Measurements from ENCODE around the gene RNF20. TPM values are rescaled to one million over a fixed set of nuclear protein-coding genes. Genes with fewer than 3 reads are reported as not detected.
"Not testable (repeated sequence)": the region's sequence is repeated elsewhere in the genome, so short reads cannot be mapped to it uniquely, and the experiment has no call there.

RNF20 gene
- total and polyA plus RNA-seq, 4 donors, result 38.6 to 53.7 (median 41.6) TPM

GRCh38 chr9:101582553-101582952, 48.9 kb downstream of the RNF20 start:
- H3K4me3 ChIP-seq (ENCODE audit: low read depth, low read length), result no peak overlapping the region
- WGBS (ENCODE audit: insufficient coverage), result no CpG with 5 or more reads among the region's 1 CpG

DNA sequence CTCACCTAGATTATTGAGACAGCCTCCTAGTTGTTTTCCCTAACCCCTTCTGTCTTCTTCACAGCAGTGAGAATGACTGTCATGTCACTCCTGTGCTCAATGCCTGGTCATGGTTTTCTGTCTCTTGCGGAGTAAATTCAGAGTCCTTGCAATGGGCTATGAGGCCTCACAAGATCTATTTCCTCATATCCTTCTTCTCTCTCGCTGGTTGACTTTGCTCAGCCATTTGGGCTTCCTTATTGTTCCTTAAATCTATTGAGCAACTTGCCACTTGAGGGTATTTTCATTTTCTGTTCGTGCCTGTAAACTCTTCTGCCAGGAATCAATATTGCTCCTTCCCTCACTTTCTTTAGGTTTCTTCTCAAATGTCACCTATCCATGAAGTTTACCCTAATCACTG, 52.1 kb downstream of the RNF20 start:
- no peak overlapping the region for H3K27ac ChIP-seq (ENCODE audit: low read depth, low read length)
- no peaks in the 10 kb centered on the region for H3K4me1 ChIP-seq (ENCODE audit: control insufficient read depth, insufficient read depth, low read length)
- no peak overlapping the region for H3K4me3 ChIP-seq (ENCODE audit: low read depth, low read length)
- H3K36me3 ChIP-seq (ENCODE audit: control insufficient read depth, insufficient read depth, low read length), result no peaks in the 10 kb centered on the region
- H3K9me3 ChIP-seq (ENCODE audit: control insufficient read depth, insufficient read depth, low read length), result no peaks in the 10 kb centered on the region
- H3K27me3 ChIP-seq (ENCODE audit: control insufficient read depth, insufficient read depth, low read length), result no peaks in the 10 kb centered on the region
- DNase-seq (ENCODE audit: low read depth in 4 of 6, low spot score in 6 of 6), result no peak
- WGBS (ENCODE audit: insufficient coverage), result 47% methylated on average over 3 of the region's 3 CpGs

More at GRCh38 chr9:101582553-101582952, 48.9 kb downstream of the RNF20 start:
- H3K9me3 ChIP-seq (ENCODE audit: control insufficient read depth, insufficient read depth, low read length), result no peaks in the 10 kb centered on the region
- H3K4me1 ChIP-seq (ENCODE audit: control insufficient read depth, insufficient read depth, low read length), result no peaks in the 10 kb centered on the region
- H3K27ac ChIP-seq (ENCODE audit: low read depth, low read length), result no peak overlapping the region
- peak in 1 of 6 donors; percentile 73 for DNase-seq (ENCODE audit: low read depth in 4 of 6, low spot score in 6 of 6)
- H3K27me3 ChIP-seq (ENCODE audit: control insufficient read depth, insufficient read depth, low read length), result no peaks in the 10 kb centered on the region
- H3K36me3 ChIP-seq (ENCODE audit: control insufficient read depth, insufficient read depth, low read length), result no peaks in the 10 kb centered on the region

DNA sequence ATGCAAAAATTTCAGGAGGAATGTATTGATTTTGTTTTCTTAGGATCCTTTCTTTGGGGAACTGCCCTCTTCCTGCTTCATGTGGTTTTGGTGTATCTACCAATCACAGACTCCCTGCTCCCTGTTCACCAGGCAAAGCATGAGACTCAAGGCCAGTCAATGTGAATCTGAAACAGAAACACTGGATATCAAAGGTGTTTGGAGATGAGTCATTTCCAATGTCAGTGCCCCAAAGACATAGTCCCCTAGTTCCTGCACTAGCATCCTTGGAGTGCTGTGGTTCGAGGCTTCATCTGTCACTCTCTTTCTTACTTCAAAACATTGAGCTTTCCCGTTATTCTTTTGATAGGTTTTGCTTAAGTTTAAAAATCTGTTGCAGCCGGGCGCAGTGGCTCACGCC, 53.0 kb downstream of the RNF20 start:
- Histone ChIP-seq H3K9me3 (ENCODE audit: control insufficient read depth, insufficient read depth, low read length) (no peaks in the 10 kb centered on the region), H3K27me3 (ENCODE audit: control insufficient read depth, insufficient read depth, low read length) (no peaks in the 10 kb centered on the region), H3K4me3 (ENCODE audit: low read depth, low read length) (no peak overlapping the region), H3K4me1 (ENCODE audit: control insufficient read depth, insufficient read depth, low read length) (no peaks in the 10 kb centered on the region), H3K36me3 (ENCODE audit: control insufficient read depth, insufficient read depth, low read length) (no peaks in the 10 kb centered on the region), H3K27ac (ENCODE audit: low read depth, low read length) (no peak overlapping the region)
- WGBS (ENCODE audit: insufficient coverage), result 95% methylated on average over 3 of the region's 5 CpGs
- DNase-seq (ENCODE audit: low read depth in 4 of 6, low spot score in 6 of 6), result no peak

DNA sequence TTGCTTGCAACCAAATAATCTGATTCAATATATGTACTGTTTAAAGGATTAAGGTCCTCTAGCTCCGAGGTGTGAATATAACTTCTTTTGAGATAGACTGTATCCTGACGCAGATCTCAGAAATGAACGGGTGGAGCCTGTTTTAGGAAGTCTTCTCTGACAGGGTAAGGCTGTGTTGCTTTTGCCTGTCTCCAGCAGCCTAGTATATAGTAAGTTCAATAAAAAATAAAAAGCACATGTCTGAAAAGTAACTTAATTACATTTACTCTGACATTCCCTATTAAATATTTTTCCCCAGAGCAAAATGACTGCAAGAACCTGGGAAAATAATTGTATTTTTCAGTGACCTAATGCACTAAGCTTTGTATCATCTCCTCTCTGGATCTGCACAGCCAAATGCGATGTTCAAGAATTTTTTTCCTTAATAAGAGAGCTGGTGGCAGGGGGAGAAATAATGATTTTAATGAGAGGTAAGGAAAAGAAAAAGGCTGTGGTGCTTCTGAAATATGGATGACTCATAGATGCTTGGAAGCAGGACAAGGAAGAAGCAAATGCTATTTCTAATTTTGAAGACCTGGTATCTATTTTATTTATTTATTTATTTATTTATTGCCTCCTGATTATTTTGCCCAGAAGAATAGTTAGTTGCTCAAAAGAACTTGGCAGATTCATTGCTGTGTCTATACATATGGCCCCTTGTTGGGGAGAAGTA, 53.8 kb downstream of the RNF20 start:
- WGBS (ENCODE audit: insufficient coverage), result 86% methylated on average over 1 of the region's 4 CpGs
- Histone ChIP-seq H3K9me3 (ENCODE audit: control insufficient read depth, insufficient read depth, low read length) (no peaks in the 10 kb centered on the region), H3K4me1 (ENCODE audit: control insufficient read depth, insufficient read depth, low read length) (no peaks in the 10 kb centered on the region), H3K27me3 (ENCODE audit: control insufficient read depth, insufficient read depth, low read length) (no peaks in the 10 kb centered on the region), H3K27ac (ENCODE audit: low read depth, low read length) (no peak overlapping the region), H3K36me3 (ENCODE audit: control insufficient read depth, insufficient read depth, low read length) (no peaks in the 10 kb centered on the region), H3K4me3 (ENCODE audit: low read depth, low read length) (no peak overlapping the region)
- DNase-seq (ENCODE audit: low read depth in 4 of 6, low spot score in 6 of 6), result no peak

DNA sequence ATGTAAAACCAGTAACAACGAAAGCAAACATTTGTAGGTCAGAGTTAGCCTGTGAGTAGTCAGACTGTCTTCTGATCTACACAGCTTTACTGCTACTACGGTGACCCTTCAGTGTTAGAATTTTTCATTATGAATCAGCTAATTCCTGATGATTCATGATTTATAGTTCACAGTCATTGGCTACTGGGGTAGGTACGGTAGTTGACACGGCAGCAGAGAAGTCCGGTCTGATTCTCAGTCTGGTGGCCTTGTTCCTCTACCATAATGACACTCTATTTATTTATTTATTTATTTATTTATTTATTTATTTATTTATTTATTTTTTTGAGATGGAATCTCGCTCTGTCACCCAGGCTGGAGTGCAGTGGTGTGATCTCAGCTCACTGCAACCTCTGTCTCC, 56.4 kb downstream of the RNF20 start:
- not testable (repeated sequence) for H3K4me1 ChIP-seq (ENCODE audit: control insufficient read depth, insufficient read depth, low read length); H3K36me3 ChIP-seq (ENCODE audit: control insufficient read depth, insufficient read depth, low read length); H3K27ac ChIP-seq (ENCODE audit: low read depth, low read length); H3K27me3 ChIP-seq (ENCODE audit: control insufficient read depth, insufficient read depth, low read length); DNase-seq (ENCODE audit: low read depth in 4 of 6, low spot score in 6 of 6); H3K4me3 ChIP-seq (ENCODE audit: low read depth, low read length); H3K9me3 ChIP-seq (ENCODE audit: control insufficient read depth, insufficient read depth, low read length)
- no CpG with 5 or more reads among the region's 6 CpGs for WGBS (ENCODE audit: insufficient coverage)

GRCh38 chr9:101590901-101591300, 57.2 kb downstream of the RNF20 start:
- no peak overlapping the region for H3K27ac ChIP-seq (ENCODE audit: low read depth, low read length)
- no peak overlapping the region for H3K4me3 ChIP-seq (ENCODE audit: low read depth, low read length)
- H3K36me3 ChIP-seq (ENCODE audit: control insufficient read depth, insufficient read depth, low read length), result peaks cover 5% of the 10 kb centered on the region
- no peaks in the 10 kb centered on the region for H3K4me1 ChIP-seq (ENCODE audit: control insufficient read depth, insufficient read depth, low read length)
- H3K27me3 ChIP-seq (ENCODE audit: control insufficient read depth, insufficient read depth, low read length), result no peaks in the 10 kb centered on the region
- whole genome bisulfite sequencing (ENCODE audit: insufficient coverage), result 95% methylated on average over 2 of the region's 3 CpGs
- DNase-seq (ENCODE audit: low read depth in 4 of 6, low spot score in 6 of 6), result peak in 1 of 6 donors; percentile 61
- H3K9me3 ChIP-seq (ENCODE audit: control insufficient read depth, insufficient read depth, low read length), result no peaks in the 10 kb centered on the region

- H3K9me3 ChIP-seq (ENCODE audit: control insufficient read depth, insufficient read depth, low read length), result no peaks in the 10 kb centered on the region
- no peak overlapping the region for H3K4me3 ChIP-seq (ENCODE audit: low read depth, low read length)
- H3K4me1 ChIP-seq (ENCODE audit: control insufficient read depth, insufficient read depth, low read length), result no peaks in the 10 kb centered on the region
- H3K36me3 ChIP-seq (ENCODE audit: control insufficient read depth, insufficient read depth, low read length), result peaks cover 5% of the 10 kb centered on the region
- H3K27me3 ChIP-seq (ENCODE audit: control insufficient read depth, insufficient read depth, low read length), result no peaks in the 10 kb centered on the region
- DNase-seq (ENCODE audit: low read depth in 4 of 6, low spot score in 6 of 6), result no peak
- no peak overlapping the region for H3K27ac ChIP-seq (ENCODE audit: low read depth, low read length)
Observed at GRCh38 chr9:101591787-101592446, 58.3 kb downstream of the RNF20 start.

- Histone ChIP-seq H3K4me3 (ENCODE audit: low read depth, low read length) (no peak overlapping the region), H3K27ac (ENCODE audit: low read depth, low read length) (no peak overlapping the region), H3K9me3 (ENCODE audit: control insufficient read depth, insufficient read depth, low read length) (no peaks in the 10 kb centered on the region), H3K36me3 (ENCODE audit: control insufficient read depth, insufficient read depth, low read length) (peaks cover 5% of the 10 kb centered on the region), H3K27me3 (ENCODE audit: control insufficient read depth, insufficient read depth, low read length) (no peaks in the 10 kb centered on the region), H3K4me1 (ENCODE audit: control insufficient read depth, insufficient read depth, low read length) (no peaks in the 10 kb centered on the region)
- DNase-seq (ENCODE audit: low read depth in 4 of 6, low spot score in 6 of 6), result no peak
Observed at GRCh38 chr9:101592788-101593187, 59.1 kb downstream of the RNF20 start.

DNA sequence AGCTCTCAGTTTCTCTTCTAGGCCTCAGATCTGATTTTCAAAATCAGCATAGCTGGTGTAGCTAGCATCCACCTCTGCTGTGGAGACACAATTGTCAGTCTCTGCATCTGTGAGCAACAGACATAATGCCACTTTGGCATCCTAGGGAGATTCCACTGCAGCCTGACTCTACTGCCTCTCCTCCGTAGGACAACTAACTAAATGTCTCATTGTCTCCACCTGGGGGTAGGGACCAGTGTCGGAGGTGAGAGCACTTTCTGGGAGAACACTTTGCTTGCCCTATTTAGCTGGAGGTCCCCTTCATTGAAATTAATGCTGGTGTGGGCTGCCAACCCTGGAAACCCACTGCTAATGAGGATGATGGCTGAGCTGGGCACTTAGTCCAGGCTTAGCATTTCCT, 59.7 kb downstream of the RNF20 start:
- no peak for DNase-seq (ENCODE audit: low read depth in 4 of 6, low spot score in 6 of 6)
- H3K4me1 ChIP-seq (ENCODE audit: control insufficient read depth, insufficient read depth, low read length), result no peaks in the 10 kb centered on the region
- no peak overlapping the region for H3K27ac ChIP-seq (ENCODE audit: low read depth, low read length)
- no peaks in the 10 kb centered on the region for H3K9me3 ChIP-seq (ENCODE audit: control insufficient read depth, insufficient read depth, low read length)
- no peaks in the 10 kb centered on the region for H3K27me3 ChIP-seq (ENCODE audit: control insufficient read depth, insufficient read depth, low read length)
- H3K4me3 ChIP-seq (ENCODE audit: low read depth, low read length), result no peak overlapping the region
- H3K36me3 ChIP-seq (ENCODE audit: control insufficient read depth, insufficient read depth, low read length), result peaks cover 5% of the 10 kb centered on the region
- 86% methylated on average over 1 of the region's 2 CpGs for WGBS (ENCODE audit: insufficient coverage)

DNA sequence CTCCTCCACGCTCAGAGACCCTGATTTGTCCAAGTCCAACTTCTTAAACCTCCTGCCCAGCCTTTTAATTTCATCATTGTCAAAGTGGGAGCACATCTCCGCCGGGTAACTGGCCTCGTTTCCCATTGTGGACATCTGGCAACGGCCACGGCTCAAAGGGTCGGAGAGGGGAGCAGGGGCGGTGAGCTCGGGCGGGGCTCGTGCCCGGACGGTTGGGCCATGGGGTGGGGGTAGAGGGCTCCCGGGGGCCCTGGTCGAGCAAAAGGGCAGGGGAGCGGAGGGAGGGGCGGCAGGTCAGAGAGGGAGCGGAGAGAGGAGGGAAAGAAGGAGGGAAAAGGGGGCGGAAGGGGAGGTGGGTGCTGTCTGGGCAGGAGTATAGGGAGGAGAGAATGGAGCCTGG, 61.1 kb downstream of the RNF20 start, which contains the start of gene PPP3R2:
Gene PPP3R2 (minus strand): TSS at position 174 of the 400 bp plus-strand sequence. CDS start 48 bp downstream, at position 126.
- Histone ChIP-seq H3K27ac (ENCODE audit: low read depth, low read length) (no peak within 1 kb of the TSS), H3K36me3 (ENCODE audit: control insufficient read depth, insufficient read depth, low read length) (peaks cover 5% of the 10 kb centered on the region), H3K4me3 (ENCODE audit: low read depth, low read length) (no peak within 1 kb of the TSS), H3K4me1 (ENCODE audit: control insufficient read depth, insufficient read depth, low read length) (no peaks in the 10 kb centered on the region), H3K27me3 (ENCODE audit: control insufficient read depth, insufficient read depth, low read length) (no peaks in the 10 kb centered on the region), H3K9me3 (ENCODE audit: control insufficient read depth, insufficient read depth, low read length) (no peaks in the 10 kb centered on the region)
- 94% methylated on average over 17 of the region's 19 CpGs for WGBS (ENCODE audit: insufficient coverage)
- DNase-seq (ENCODE audit: low read depth in 4 of 6, low spot score in 6 of 6), result no peak

Data from spinal cord (tissue), 10 donors.